Stimulated activated CD8-positive, alpha-beta memory T cell treated with anti-CD3 and anti-CD28 coated beads, Interleukin-7, amount 100 ng/mL, for 4 hours (primary cell): ENCODE results near the gene COL4A1.

Experiments
- DNase-seq, 2 donors: peaks; one replicate each; pipeline ENCODE4 v3.0.0-alpha.2; 2020; ENCODE audit warnings: low read depth in 2 of 2

Gene COL4A1

DNA sequence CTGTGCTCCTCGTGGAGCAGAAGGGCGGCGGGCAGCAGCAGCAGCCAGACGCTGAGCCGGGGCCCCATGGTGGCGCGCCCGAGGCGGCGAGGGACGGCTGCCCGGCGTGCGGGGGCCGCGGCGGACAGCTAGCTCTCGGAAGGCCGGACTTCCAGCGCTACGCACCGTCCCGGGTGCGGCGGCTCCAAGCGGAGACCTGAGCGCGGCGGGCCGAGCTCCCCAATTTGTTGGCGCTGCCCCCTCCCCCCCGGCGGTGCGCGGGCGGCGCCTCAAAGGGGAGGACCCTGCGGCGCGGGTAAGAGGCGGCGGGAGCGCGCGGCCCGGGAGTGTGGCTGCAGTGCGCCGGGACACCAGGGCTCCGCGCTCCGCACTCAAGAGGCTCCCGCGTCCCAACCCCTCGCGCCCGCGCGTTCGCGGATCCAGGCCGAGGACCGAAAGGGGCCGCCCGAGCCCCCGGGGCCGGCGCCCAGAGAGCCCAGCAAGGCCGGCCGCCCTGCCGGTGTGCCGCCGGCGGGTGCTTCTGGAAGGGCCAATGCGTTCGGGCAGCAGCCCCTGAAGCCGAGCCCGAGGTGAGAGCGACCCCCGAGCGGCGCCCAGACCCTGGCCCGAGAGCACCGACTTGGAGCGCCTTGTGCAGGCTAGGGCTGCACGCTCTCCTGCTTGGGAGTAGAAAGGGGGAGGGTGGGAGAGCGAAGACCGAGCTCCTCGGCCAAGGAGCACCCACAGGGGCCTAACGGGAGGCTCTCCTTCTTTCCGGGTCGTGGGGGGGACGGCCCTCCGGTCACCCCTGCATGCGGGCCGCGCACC lies at the start of gene COL4A1, which contains the start of gene COL4A2:
Gene COL4A1 (minus strand): TSS at position 198 of the 807 bp plus-strand sequence. CDS start 130 bp downstream, at position 68.
Gene COL4A2 (plus strand): TSS at position 325 of the 807 bp plus-strand sequence. CDS start 620 bp downstream, outside the sequence.
- no peak for DNase-seq

GRCh38 chr13:110356362-110356761 lies 49.4 kb upstream of the COL4A1 start:
- no peak for DNase-seq

- DNase-seq: no peak
These were observed 47.9 kb upstream of the COL4A1 start for GRCh38 chr13:110354715-110355473.

DNA sequence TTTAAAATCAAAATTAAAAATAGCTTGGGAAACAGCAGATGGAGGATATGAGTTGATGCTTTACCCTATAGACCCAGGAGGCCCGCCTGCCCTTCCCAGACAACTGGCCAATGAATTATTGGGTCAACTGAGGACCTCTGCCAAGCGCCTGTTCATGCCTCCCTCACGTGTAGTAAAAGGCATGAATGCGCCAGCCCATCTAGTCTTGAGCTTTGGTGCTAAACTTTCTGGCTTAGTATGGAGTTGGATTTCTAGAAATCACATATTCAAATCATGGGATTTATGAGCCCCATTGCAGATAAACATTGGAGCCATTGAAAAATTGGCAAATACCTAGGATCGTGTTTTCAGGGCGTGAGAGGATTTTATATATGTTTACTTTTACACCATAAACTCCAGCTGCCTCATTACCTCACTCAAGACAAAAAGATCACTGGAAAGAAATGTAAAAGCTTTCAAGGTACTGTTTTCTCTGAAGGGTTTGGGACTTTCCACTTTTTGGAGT lies 47.2 kb upstream of the COL4A1 start:
- DNase-seq: no peak

DNA sequence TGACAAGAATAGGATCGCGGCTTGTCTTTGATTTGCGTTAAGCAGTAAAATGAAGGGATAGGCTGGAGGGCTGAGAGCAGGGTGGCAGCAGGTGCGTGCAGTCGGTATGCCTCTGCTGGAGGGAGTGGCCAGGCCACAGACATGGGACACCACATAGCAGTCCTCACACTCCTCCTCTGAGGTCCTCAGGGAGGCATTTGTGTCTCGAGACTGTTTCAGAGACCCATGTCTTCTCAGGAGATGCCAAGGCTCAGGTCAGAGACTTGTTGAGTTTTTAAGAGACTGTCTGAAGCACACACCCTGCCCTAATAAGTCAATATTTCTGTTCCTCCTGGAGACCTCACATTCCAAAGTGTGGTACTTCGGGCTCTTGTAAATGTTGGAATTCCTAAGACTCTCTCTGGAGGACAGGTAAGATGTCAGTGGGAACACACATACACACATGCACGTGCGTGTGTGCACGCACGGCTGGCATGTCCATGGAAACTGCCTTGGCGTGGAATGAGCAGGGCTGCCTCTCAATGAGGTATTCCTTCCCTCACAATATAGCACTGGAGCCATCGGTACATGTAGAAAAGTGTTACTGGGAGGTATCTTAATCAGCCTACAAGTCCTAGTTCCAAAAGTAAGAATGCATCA lies 46.5 kb upstream of the COL4A1 start:
- no peak for DNase-seq

GRCh38 chr13:110352735-110353134 lies 45.8 kb upstream of the COL4A1 start:
- no peak for DNase-seq

DNA sequence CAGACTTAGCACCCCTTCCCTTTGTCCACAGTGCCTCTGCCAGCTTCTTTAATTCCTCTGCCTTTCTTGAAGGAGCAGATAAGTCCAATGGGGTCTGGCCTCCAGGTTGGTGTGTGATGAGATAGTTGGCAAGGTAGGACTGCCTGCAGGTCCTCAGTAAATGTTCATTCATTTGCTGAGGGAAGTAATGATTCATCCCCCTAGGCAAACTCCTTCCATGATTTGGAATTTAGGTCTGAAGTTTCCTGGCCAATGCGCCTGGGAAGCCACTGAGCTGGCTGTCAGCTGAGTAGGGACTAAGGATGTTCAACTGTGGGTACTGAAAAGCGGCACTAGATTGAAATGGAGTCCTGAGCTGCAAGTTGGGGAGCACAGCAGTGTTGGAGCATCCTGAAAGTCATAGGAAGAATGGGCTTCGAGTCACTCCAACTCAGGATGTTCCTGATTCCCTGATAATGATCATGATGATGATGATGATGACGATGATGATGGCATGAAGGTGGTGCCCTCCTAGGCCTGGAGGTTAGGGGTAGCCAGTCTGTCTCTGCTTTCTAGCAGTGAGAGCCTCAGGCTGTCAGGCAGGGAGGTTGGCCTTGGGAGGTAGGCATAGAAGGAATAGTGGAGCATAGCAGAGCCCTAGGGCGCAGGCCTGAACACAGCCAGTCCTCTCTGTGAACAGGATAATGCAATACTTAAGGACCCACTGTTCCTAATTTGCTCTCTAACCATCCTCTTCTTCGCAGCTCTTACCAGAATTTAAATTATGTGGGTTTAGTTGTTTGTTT lies 44.9 kb upstream of the COL4A1 start:
- DNase-seq: no peak

GRCh38 chr13:110350509-110350908 lies 43.6 kb upstream of the COL4A1 start:
- DNase-seq: no peak

DNA sequence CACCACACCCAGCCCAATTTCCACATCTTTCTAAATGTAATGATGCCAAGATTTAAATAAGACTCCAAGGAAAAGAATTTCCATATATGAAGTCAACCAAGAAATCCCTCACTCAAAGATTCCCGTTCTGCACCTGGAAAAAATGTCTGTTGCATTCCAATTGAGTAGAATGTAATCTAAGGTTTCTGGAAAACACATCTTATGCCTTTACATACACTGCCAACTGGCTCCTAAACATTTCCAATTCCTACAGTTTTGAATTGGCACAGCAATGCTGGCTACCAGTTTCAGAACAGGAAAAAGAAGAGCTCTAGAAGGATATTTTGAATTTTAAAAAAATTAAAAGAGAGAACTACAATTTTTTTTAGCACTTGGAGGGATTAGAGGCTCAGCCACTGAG lies 43.1 kb upstream of the COL4A1 start:
- DNase-seq: no peak

DNA sequence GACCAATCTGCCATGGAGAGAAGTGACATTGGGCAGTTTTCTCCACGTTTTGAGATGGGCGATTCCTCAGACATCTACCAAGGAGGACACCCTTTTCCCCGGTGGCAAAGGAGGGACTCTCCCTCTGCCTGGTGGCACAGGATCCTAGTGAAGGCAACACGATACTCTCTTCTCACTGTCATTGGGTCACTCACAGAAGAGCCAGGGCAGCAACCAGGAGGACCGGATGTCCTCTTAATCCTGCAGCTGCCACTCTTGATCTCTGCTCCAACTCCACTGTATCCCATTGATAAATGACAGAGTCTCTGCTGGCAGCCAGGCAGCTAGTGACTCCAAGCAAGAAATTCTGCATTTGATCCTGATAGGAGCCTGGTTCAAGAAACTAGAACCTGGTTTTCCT lies 42.3 kb upstream of the COL4A1 start:
- DNase-seq: no peak

DNA sequence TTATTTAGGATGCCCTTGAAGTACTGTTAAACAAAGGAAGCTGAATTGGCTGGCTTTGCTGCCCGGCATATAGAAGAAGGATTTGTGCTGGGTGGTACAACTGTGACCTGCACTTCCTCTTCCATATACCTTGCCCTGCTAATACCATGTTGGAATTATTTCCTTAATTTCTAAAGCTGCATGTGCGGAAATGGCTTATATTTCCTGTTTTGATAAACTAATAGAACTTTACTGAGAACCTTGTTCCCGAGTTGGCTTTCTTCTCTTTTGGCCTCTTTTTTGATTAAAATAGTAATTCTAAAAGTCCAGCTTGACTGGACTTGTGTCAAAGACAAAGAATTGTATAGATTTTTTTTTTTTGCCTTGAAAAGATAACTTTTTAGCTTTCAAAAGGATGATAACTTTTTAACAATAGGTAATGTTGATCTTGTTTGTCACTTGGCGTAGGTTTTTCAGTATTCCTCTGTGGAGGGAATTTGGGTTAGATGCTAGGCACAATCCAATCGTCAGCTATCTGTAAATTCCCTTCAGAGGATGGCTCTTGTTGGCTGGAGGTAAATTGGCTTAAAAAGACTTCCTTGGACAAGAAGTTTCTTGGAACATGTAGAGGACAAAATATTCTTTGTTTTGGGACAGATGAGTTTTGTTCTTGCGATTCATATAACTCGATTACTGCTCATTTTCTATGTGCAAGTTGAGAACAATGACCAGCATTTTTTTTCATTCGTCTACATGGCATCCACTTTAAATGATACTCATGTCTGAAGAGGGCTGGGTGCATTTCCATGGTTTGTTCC lies 41.5 kb upstream of the COL4A1 start:
- DNase-seq: no peak

DNA sequence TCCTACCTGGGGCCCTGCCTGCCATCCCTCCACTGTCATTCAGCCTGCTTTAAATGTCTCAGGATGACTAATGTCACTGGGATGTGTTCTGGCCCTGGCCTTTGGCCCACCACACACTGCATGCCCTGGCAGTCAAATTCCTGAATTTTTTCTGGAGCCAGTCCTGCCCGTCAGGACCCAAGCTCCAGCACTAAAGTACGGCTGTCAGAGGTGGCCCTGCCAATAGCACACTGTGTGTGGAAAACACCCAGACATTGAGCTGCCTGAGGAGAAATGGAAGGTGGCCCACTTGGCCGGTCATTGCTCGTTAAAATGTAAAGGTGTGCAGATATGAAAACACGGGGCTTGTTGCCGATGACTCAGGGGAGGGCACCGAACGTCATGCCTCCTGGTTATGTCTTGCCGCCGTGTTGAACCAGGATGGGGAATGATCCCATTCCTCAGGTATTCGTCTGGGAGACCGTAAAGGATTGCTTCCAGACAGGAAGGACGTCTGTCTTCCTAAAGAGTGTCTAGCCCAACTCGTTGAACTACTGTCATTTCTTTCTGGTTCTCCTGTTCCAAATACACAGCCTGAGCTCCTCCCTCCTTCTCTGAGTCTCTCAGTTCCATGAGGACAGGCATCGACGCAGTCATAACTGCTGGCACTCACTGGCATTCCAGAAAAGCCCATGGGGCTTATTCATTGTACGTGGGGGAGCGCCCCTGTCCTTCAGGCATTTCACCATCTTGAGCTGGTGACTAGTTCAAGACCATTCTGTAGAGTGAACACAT lies 40.8 kb upstream of the COL4A1 start:
- no peak for DNase-seq

DNA sequence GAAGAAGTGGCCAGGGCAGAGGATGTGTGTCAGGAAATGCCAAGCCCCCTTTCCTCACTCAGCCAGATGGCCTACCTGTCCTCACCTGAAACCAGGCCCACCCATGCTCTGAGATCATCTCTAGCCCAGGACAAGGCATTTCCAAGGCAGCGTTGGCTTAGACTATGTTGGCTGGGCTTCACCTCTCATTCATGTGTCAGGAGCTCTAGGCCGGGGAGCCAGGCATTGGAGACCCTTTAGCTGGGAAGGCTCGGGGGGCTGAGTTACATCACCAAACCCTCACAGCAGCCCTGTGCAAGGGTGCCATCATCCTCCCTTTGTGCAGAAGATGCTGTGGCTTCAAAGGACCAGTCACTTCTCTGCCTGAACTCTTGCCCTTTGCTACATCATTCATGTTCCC lies 40.1 kb upstream of the COL4A1 start:
- no peak for DNase-seq

DNA sequence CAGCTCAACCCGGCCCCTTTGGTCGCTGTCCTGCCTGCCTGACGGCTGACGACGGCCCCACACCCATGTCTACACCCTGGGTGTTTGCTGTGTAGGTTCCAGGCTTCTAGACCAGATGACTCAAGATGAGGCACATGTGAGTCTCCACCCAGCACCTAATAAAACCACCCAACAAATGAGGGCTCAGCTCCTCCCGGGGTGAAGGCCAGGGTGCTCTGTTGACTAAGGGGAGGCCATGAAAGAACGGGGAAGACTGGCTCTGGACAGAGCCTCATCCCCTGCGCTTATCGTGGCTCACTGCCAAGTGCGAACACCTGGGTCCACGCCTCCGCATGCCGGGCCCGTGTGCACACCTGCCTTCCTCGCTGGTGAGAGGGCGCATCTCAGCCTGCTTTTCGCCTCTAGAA lies 39.7 kb upstream of the COL4A1 start:
- no peak for DNase-seq

DNA sequence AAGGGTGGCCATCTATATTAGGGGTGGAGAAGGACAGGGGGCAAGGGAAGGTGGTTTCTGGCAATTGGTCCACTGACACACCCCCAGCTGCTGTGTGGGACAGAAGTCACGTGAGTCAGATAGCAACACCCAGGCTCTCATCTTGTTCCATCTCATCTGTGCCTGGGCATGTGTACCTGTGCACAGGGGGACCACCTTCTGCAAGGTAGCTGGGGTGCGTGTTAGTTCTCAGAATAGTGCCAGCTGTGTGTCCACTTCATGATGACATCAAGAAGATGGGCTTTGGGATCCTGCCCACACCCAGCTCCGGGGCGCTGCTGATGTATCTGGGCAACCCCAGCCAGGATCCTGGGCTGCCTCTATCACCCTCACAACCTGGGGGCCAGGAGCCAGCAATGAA lies 38.7 kb upstream of the COL4A1 start:
- no peak for DNase-seq

- no peak for DNase-seq
These were observed 38.3 kb upstream of the COL4A1 start for GRCh38 chr13:110345266-110345665.

DNA sequence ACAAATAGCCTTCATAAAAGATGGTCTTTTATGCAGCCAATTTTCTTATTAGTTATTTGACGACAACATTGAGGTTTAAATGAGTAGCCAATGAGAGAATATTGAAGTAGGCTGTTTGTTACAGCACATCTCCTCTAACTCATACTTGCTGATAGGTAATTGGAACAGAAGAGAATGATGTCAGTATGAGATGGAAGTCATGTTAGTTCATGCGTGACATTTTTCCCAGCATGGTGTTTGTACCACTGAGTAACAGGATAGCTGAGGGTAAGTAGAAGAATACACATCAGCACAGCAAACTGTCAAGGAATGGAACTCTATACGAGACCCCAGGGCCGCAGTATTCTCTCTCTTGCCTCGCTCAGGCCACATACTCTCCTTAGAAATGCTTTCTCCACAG lies 37.4 kb upstream of the COL4A1 start:
- no peak for DNase-seq

GRCh38 chr13:110343241-110343865 lies 36.4 kb upstream of the COL4A1 start:
- no peak for DNase-seq

DNA sequence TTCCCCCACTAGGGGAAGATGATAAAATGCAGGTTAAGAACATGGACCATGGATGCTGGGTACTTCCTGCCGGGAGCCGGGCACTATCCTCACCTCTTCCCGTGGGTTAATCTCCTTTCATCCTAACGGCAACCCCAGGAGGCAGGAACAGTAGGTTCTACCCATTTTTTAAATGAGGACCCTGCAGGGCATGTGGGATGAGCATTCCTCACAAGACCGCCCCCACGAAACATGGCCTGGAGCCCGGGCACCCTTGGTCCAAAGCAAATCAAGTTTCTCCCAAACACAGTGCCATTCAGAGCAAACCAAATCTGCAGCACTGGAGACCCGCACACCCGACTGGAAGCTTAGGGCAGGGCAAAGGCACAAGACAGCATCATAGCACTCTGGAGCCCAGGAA lies 35.5 kb upstream of the COL4A1 start:
- DNase-seq: no peak
